Endothelial cell of umbilical vein (primary cell): Measurements from ENCODE around the gene DPP7. TPM values are rescaled to one million over a fixed set of nuclear protein-coding genes. Genes with fewer than 3 reads are reported as not detected.

Experiments used
- BruUV-seq: library from RNA; stranded (reverse); fragments of 400-500 nt; replicated peaks from 2 replicates; lab custom pipeline; 2021; lab: Mats Ljungman, UMichigan
- CTCF ChIA-PET: fragments of 300-600, 350-600 bp; sonication (Branson Sonifier 250); formaldehyde crosslinking; loops from one replicate; lab custom pipeline; 2021; ENCODE audit warnings: antibody characterized with exemption, inconsistent platforms; lab: Charles Lee
- POLR2A ChIA-PET: fragments of 300-600, 350-600 bp; sonication (Branson Sonifier 250); formaldehyde crosslinking; loops from one replicate; lab custom pipeline; 2021; ENCODE audit warnings: antibody characterized with exemption, inconsistent platforms; lab: Charles Lee
- DNase-seq: peaks from one replicate; pipeline ENCODE4 v3.0.0-alpha.2; 2011; ENCODE audit warnings: low read depth, low spot score
- FAIRE-seq: peaks from 2 replicates; lab custom pipeline; 2011; peaks lifted over from hg19 to GRCh38; lab: Jason Lieb, UNC
- H2AFZ ChIP-seq: 2 replicates; pipeline ENCODE4 v1.6.0; 2012; ENCODE audit warnings: low read depth, low read length, control low read depth, inconsistent platforms
- H3K27ac ChIP-seq: 2 replicates; pipeline ENCODE4 v1.5.1; 2011; ENCODE audit warnings: low read depth, mild to moderate bottlenecking, control low read depth, low read length, moderate library complexity; ENCODE audit not compliant: insufficient read depth
- H3K27me3 ChIP-seq, 2 experiments: 2 replicates each; pipeline versions ENCODE4 v1.6.0 to v1.6.1; 2011; ENCODE audit warnings: low read length in 2 of 2, mixed read lengths in 1 of 2; ENCODE audit not compliant: control insufficient read depth in 2 of 2, insufficient read depth in 2 of 2
- H3K36me3 ChIP-seq, 2 experiments: 2 replicates in 1 of 2; 3 replicates in 1 of 2; pipeline ENCODE4 v1.5.1; 2011; ENCODE audit warnings: low read length in 2 of 2, mild to moderate bottlenecking in 1 of 2, moderate library complexity in 1 of 2; ENCODE audit not compliant: control insufficient read depth in 2 of 2, insufficient read depth in 2 of 2; ENCODE audit errors: extremely low read depth in 1 of 2
- H3K4me1 ChIP-seq: 3 replicates; pipeline ENCODE4 v1.5.1; 2011; ENCODE audit warnings: mild to moderate bottlenecking, low read length; ENCODE audit not compliant: control insufficient read depth, insufficient read depth; ENCODE audit errors: extremely low read depth
- H3K4me2 ChIP-seq: 2 replicates; pipeline ENCODE4 v1.6.1; 2011; ENCODE audit warnings: low read length, control low read depth, mixed read lengths; ENCODE audit not compliant: insufficient read depth
- H3K4me3 ChIP-seq, 3 experiments: fragments of 200-600 bp in 1 of 3; sonication (generic), shearing (Covaris generic) in 1 of 3; replicated peaks in 1 of 3; 2 replicates each; pipeline ENCODE4 v1.5.1; 2011 to 2016; ENCODE audit warnings: control low read depth in 3 of 3, low read length in 3 of 3, mild to moderate bottlenecking in 2 of 3, inconsistent platforms in 1 of 3, low read depth in 1 of 3, moderate library complexity in 1 of 3; ENCODE audit not compliant: insufficient read depth in 1 of 3
- H3K79me2 ChIP-seq: 2 replicates; pipeline ENCODE4 v1.6.0; 2012; ENCODE audit warnings: low read length, inconsistent platforms; ENCODE audit not compliant: control insufficient read depth, insufficient read depth
- H3K9ac ChIP-seq: replicated peaks from 2 replicates; pipeline ENCODE3; 2011; ENCODE audit warnings: low read length, control low read depth; ENCODE audit not compliant: insufficient read depth; ENCODE audit errors: extremely low read depth
- H3K9me1 ChIP-seq: replicated peaks from 3 replicates; pipeline ENCODE4 v1.6.0; 2011; ENCODE audit warnings: mild to moderate bottlenecking, low read length; ENCODE audit not compliant: control insufficient read depth, insufficient read depth; ENCODE audit errors: extremely low read depth
- H3K9me3 ChIP-seq: replicated peaks from 2 replicates; pipeline ENCODE4 v1.5.1; 2012; ENCODE audit warnings: low read length, inconsistent platforms; ENCODE audit not compliant: control insufficient read depth, insufficient read depth
- H4K20me1 ChIP-seq: replicated peaks from 2 replicates; pipeline ENCODE3; 2011; ENCODE audit warnings: mild to moderate bottlenecking, low read length; ENCODE audit not compliant: control insufficient read depth, insufficient read depth; ENCODE audit errors: extremely low read depth
- EZH2 ChIP-seq: IDR thresholded peaks from 2 replicates; pipeline ENCODE4 v1.6.1; 2012; ENCODE audit warnings: borderline replicate concordance, low read depth, mild to moderate bottlenecking, moderate library complexity, low read length, inconsistent platforms; ENCODE audit not compliant: severe bottlenecking
- FOS ChIP-seq: IDR thresholded peaks from 2 replicates; pipeline ENCODE4 v1.6.1; 2011; ENCODE audit warnings: mild to moderate bottlenecking, low read length, moderate library complexity, borderline replicate concordance; ENCODE audit not compliant: insufficient read depth
- GATA2 ChIP-seq: IDR thresholded peaks from 2 replicates; pipeline ENCODE4 v1.7.0; 2011; ENCODE audit warnings: low read depth, mild to moderate bottlenecking, moderate library complexity, mixed read lengths, low read length; ENCODE audit not compliant: insufficient read length, insufficient read depth
- JUN ChIP-seq: IDR thresholded peaks from 2 replicates; pipeline ENCODE4 v1.6.1; 2011; ENCODE audit warnings: borderline replicate concordance, low read depth; ENCODE audit not compliant: insufficient read length, insufficient read depth
- MYC ChIP-seq: IDR thresholded peaks from one replicate; pipeline ENCODE4 v1.6.1; 2011; ENCODE audit warnings: mild to moderate bottlenecking, low read depth, low read length
- POLR2A ChIP-seq: IDR thresholded peaks from 2 replicates; pipeline ENCODE4 v1.6.1; 2012; ENCODE audit warnings: low read depth, mild to moderate bottlenecking, control low read depth, low read length
- POLR2AphosphoS5 ChIP-seq: IDR thresholded peaks from 2 replicates; pipeline ENCODE4 v1.6.1; 2012; ENCODE audit warnings: low read depth, mild to moderate bottlenecking, control low read depth, low read length, moderate library complexity; ENCODE audit not compliant: insufficient read depth
- dilution Hi-C: fragments of 300-500 bp; cut with MboI; formaldehyde crosslinking; loops from one replicate; pipeline ENCODE4 v1.15.0; 2019; ENCODE audit warnings: low sequenced_read_pairs; ENCODE audit not compliant: extremely low pct_ligation_motif_present
- intact Hi-C: fragments of 100-400 bp; cut with micrococcal nuclease; formaldehyde crosslinking; loops from one replicate; pipeline ENCODE4 v1.10.0; 2022
- polyA plus RNA-seq, 4 experiments: library from polyadenylated mRNA; depleted of rRNA in 3 of 4; stranded (reverse) in 3 of 4; unstranded in 1 of 4; fragments of >200 nt; gene quantifications; 2 replicates each; pipeline versions ENCODE4 v1.2.1 to v1.2.3, GENCODE V29; 2011 to 2012; ENCODE audit warnings: missing spikeins in 1 of 4
- total RNA-seq: library from RNA; stranded (reverse); gene quantifications from 2 replicates; pipeline ENCODE4 v1.2.3, GENCODE V29; 2021
- TF ChIP-seq, protein P1 (sequence below), 2 donors: IDR thresholded peaks; 1 replicate in 1 of 2; 2 replicates in 1 of 2; pipeline ENCODE4 v1.5.1; 2011; ENCODE audit warnings: low read length in 2 of 2, mild to moderate bottlenecking in 2 of 2, moderate library complexity in 2 of 2, control low read depth in 1 of 2, inconsistent platforms in 1 of 2, low read depth in 1 of 2; ENCODE audit not compliant: insufficient read depth in 1 of 2; ENCODE audit errors: extremely low read depth in 1 of 2
- TF ChIP-seq, protein P2 (sequence below): IDR thresholded peaks from 2 replicates; pipeline ENCODE4 v1.6.1; 2011; ENCODE audit not compliant: insufficient read depth, insufficient read length

DPP7 gene
- total and polyA plus RNA-seq, 2 donors (not counting 3 experiments of a cell fraction or from before 2014, with no cell fraction given), result 149 to 200 TPM

DNA sequence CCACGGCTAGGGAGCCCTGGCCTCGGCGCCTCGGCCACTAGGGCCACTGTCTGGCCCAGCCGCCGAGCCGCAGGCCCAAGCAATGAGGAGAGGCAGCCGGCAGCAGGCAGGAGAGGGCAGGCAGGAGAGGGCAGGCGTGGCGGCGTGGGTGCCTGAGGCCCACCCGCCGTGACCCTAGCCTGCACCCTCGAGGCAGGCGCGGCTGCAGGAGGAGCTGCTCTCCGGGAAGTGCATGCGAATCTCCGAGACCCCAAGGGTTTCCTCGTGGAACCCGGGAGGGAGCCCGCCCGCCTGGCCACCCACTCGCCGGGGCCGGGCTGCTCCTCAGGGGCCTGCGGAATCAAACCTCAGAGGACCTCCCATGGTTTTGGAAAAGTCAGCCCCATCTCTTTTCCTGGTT is 33.7 kb upstream of the DPP7 start:
- Histone ChIP-seq H3K4me1 (no peaks in the 10 kb centered on the region), H3K27me3 (no peaks in the 10 kb centered on the region), H3K79me2 (no peaks in the 10 kb centered on the region), H3K4me3 (no peak overlapping the region), H3K9ac (no peak overlapping the region), H3K27ac (no peak overlapping the region), H3K36me3 (no peaks in the 10 kb centered on the region), H3K4me2 (no peak overlapping the region), H2AFZ (no peak overlapping the region), H3K9me1 (no peaks in the 10 kb centered on the region), H4K20me1 (no peaks in the 10 kb centered on the region), H3K9me3 (no peaks in the 10 kb centered on the region)
- FAIRE-seq (no peak), DNase-seq (no peak)
- ChIA-PET POLR2A (no interaction called here), CTCF (no interaction called here)
- TF ChIP-seq, protein P1, sequence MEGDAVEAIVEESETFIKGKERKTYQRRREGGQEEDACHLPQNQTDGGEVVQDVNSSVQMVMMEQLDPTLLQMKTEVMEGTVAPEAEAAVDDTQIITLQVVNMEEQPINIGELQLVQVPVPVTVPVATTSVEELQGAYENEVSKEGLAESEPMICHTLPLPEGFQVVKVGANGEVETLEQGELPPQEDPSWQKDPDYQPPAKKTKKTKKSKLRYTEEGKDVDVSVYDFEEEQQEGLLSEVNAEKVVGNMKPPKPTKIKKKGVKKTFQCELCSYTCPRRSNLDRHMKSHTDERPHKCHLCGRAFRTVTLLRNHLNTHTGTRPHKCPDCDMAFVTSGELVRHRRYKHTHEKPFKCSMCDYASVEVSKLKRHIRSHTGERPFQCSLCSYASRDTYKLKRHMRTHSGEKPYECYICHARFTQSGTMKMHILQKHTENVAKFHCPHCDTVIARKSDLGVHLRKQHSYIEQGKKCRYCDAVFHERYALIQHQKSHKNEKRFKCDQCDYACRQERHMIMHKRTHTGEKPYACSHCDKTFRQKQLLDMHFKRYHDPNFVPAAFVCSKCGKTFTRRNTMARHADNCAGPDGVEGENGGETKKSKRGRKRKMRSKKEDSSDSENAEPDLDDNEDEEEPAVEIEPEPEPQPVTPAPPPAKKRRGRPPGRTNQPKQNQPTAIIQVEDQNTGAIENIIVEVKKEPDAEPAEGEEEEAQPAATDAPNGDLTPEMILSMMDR (IDR thresholded peaks at IDR 0.05; ENCODE audit: extremely low read depth in 1 of 2, insufficient read depth in 1 of 2, low read depth in 1 of 2, low read length in 2 of 2), result no peak
- TF ChIP-seq GATA2 (no peak), JUN (no peak), EZH2 (no peak), FOS (no peak), POLR2A (no peak), MYC (no peak), POLR2AphosphoS5 (no peak)
- TF ChIP-seq, protein P2, sequence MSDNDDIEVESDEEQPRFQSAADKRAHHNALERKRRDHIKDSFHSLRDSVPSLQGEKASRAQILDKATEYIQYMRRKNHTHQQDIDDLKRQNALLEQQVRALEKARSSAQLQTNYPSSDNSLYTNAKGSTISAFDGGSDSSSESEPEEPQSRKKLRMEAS, result no peak
- dilution Hi-C loops, result no loop called here
- BruUV-seq, result no TSS peak
- intact Hi-C loops, result no loop called here
